ENCODE measurements around the gene FANCC. TPM values are rescaled to one million over a fixed set of nuclear protein-coding genes. Genes with fewer than 3 reads are reported as not detected.

Gene FANCC
- total and polyA plus RNA-seq, 2 donors = 4.1 to 4.8 TPM

- Histone ChIP-seq H3K27ac (ENCODE audit: low read depth in 1 of 2, low read length in 1 of 2) (peak overlapping the region; percentile 71 to 87), H3K4me3 (ENCODE audit: low read length in 2 of 2) (peak overlapping the region; percentile 95 to 97), H3K9me3 (ENCODE audit: control insufficient read depth in 2 of 2, insufficient read depth in 1 of 2, low read length in 1 of 2) (peaks cover 0 to 1% of the 10 kb centered on the region in 2 donors), H3K4me1 (ENCODE audit: control insufficient read depth in 2 of 2, insufficient read depth in 2 of 2, low read length in 2 of 2) (peaks cover 2 to 8% of the 10 kb centered on the region in 2 donors), H3K27me3 (ENCODE audit: control insufficient read depth in 2 of 2, insufficient read depth in 1 of 2, low read length in 1 of 2) (peaks cover 0 to 5% of the 10 kb centered on the region in 2 donors), H3K36me3 (ENCODE audit: control insufficient read depth in 2 of 2, insufficient read depth in 2 of 2, low read length in 1 of 2) (no peaks in the 10 kb centered on the region)
- peak in 1 of 9 donors; percentile 13 for DNase-seq (ENCODE audit: low read depth in 6 of 9, low spot score in 9 of 9)
- WGBS = 1% methylated on average over 22 of the region's 22 CpGs
Observed at GRCh38 chr9:95316794-95317118, 753 bp downstream of the FANCC start.

- peak overlapping the region in 1 of 2 donors; percentile 71 for H3K27ac ChIP-seq (ENCODE audit: low read depth in 1 of 2, low read length in 1 of 2)
Observed at GRCh38 chr9:95316274-95316673, 1.2 kb downstream of the FANCC start.

GRCh38 chr9:95315108-95315746 is 2.3 kb downstream of the FANCC start:
- Histone ChIP-seq H3K36me3 (ENCODE audit: control insufficient read depth in 2 of 2, insufficient read depth in 2 of 2, low read length in 1 of 2) (no peaks in the 10 kb centered on the region), H3K9me3 (ENCODE audit: control insufficient read depth in 2 of 2, insufficient read depth in 1 of 2, low read length in 1 of 2) (peaks cover 0 to 1% of the 10 kb centered on the region in 2 donors), H3K27me3 (ENCODE audit: control insufficient read depth in 2 of 2, insufficient read depth in 1 of 2, low read length in 1 of 2) (peaks cover 0 to 5% of the 10 kb centered on the region in 2 donors), H3K4me1 (ENCODE audit: control insufficient read depth in 2 of 2, insufficient read depth in 2 of 2, low read length in 2 of 2) (peaks cover 2 to 8% of the 10 kb centered on the region in 2 donors), H3K4me3 (ENCODE audit: low read length in 2 of 2) (no peak overlapping the region), H3K27ac (ENCODE audit: low read depth in 1 of 2, low read length in 1 of 2) (no peak overlapping the region)
- DNase-seq (ENCODE audit: low read depth in 6 of 9, low spot score in 9 of 9) = no peak
- 98% methylated on average over 12 of the region's 12 CpGs for WGBS

More at GRCh38 chr9:95316274-95316673, 1.2 kb downstream of the FANCC start:
- peaks cover 0 to 1% of the 10 kb centered on the region in 2 donors for H3K9me3 ChIP-seq (ENCODE audit: control insufficient read depth in 2 of 2, insufficient read depth in 1 of 2, low read length in 1 of 2)
- H3K36me3 ChIP-seq (ENCODE audit: control insufficient read depth in 2 of 2, insufficient read depth in 2 of 2, low read length in 1 of 2) = no peaks in the 10 kb centered on the region
- peaks cover 0 to 5% of the 10 kb centered on the region in 2 donors for H3K27me3 ChIP-seq (ENCODE audit: control insufficient read depth in 2 of 2, insufficient read depth in 1 of 2, low read length in 1 of 2)
- H3K4me1 ChIP-seq (ENCODE audit: control insufficient read depth in 2 of 2, insufficient read depth in 2 of 2, low read length in 2 of 2) = peaks cover 2 to 8% of the 10 kb centered on the region in 2 donors
- peak overlapping the region; percentile 95 to 97 for H3K4me3 ChIP-seq (ENCODE audit: low read length in 2 of 2)
- WGBS = 48% methylated on average over 3 of the region's 3 CpGs
- peak in 1 of 9 donors; percentile 6 for DNase-seq (ENCODE audit: low read depth in 6 of 9, low spot score in 9 of 9)

- no peaks in the 10 kb centered on the region for H3K36me3 ChIP-seq (ENCODE audit: control insufficient read depth in 2 of 2, insufficient read depth in 2 of 2, low read length in 1 of 2)
- H3K4me1 ChIP-seq (ENCODE audit: control insufficient read depth in 2 of 2, insufficient read depth in 2 of 2, low read length in 2 of 2) = peaks cover 2 to 8% of the 10 kb centered on the region in 2 donors
- 51% methylated on average over 29 of the region's 29 CpGs for WGBS
- H3K27ac ChIP-seq (ENCODE audit: low read depth in 1 of 2, low read length in 1 of 2) = no peak overlapping the region
- peaks cover 0 to 5% of the 10 kb centered on the region in 2 donors for H3K27me3 ChIP-seq (ENCODE audit: control insufficient read depth in 2 of 2, insufficient read depth in 1 of 2, low read length in 1 of 2)
- peak in 3 of 9 donors; percentile 16 to 43 (median 23) for DNase-seq (ENCODE audit: low read depth in 6 of 9, low spot score in 9 of 9)
- peaks cover 0 to 1% of the 10 kb centered on the region in 2 donors for H3K9me3 ChIP-seq (ENCODE audit: control insufficient read depth in 2 of 2, insufficient read depth in 1 of 2, low read length in 1 of 2)
- H3K4me3 ChIP-seq (ENCODE audit: low read length in 2 of 2) = peak overlapping the region; percentile 26 to 39
Observed at GRCh38 chr9:95313010-95313498, 4.5 kb downstream of the FANCC start.

- Histone ChIP-seq H3K9me3 (ENCODE audit: control insufficient read depth in 2 of 2, insufficient read depth in 1 of 2, low read length in 1 of 2) (no peaks in the 10 kb centered on the region), H3K27ac (ENCODE audit: low read depth in 1 of 2, low read length in 1 of 2) (no peak overlapping the region), H3K36me3 (ENCODE audit: control insufficient read depth in 2 of 2, insufficient read depth in 2 of 2, low read length in 1 of 2) (no peaks in the 10 kb centered on the region), H3K4me3 (ENCODE audit: low read length in 2 of 2) (no peak overlapping the region), H3K27me3 (ENCODE audit: control insufficient read depth in 2 of 2, insufficient read depth in 1 of 2, low read length in 1 of 2) (peaks cover 0 to 5% of the 10 kb centered on the region in 2 donors), H3K4me1 (ENCODE audit: control insufficient read depth in 2 of 2, insufficient read depth in 2 of 2, low read length in 2 of 2) (peaks cover 2 to 8% of the 10 kb centered on the region in 2 donors)
- WGBS = 46% methylated on average over 3 of the region's 3 CpGs
- DNase-seq (ENCODE audit: low read depth in 6 of 9, low spot score in 9 of 9) = no peak
Observed at GRCh38 chr9:95311961-95312360, 5.5 kb downstream of the FANCC start.

GRCh38 chr9:95307538-95307937 is 10.0 kb downstream of the FANCC start:
- Histone ChIP-seq H3K27me3 (ENCODE audit: control insufficient read depth in 2 of 2, insufficient read depth in 1 of 2, low read length in 1 of 2) (no peaks in the 10 kb centered on the region), H3K4me1 (ENCODE audit: control insufficient read depth in 2 of 2, insufficient read depth in 2 of 2, low read length in 2 of 2) (peaks cover 3 to 8% of the 10 kb centered on the region in 2 donors), H3K27ac (ENCODE audit: low read depth in 1 of 2, low read length in 1 of 2) (no peak overlapping the region), H3K9me3 (ENCODE audit: control insufficient read depth in 2 of 2, insufficient read depth in 1 of 2, low read length in 1 of 2) (no peaks in the 10 kb centered on the region), H3K4me3 (ENCODE audit: low read length in 2 of 2) (no peak overlapping the region), H3K36me3 (ENCODE audit: control insufficient read depth in 2 of 2, insufficient read depth in 2 of 2, low read length in 1 of 2) (no peaks in the 10 kb centered on the region)
- DNase-seq (ENCODE audit: low read depth in 6 of 9, low spot score in 9 of 9) = no peak

GRCh38 chr9:95306819-95307218 is 10.7 kb downstream of the FANCC start:
- Histone ChIP-seq H3K36me3 (ENCODE audit: control insufficient read depth in 2 of 2, insufficient read depth in 2 of 2, low read length in 1 of 2) (no peaks in the 10 kb centered on the region), H3K4me3 (ENCODE audit: low read length in 2 of 2) (no peak overlapping the region), H3K27me3 (ENCODE audit: control insufficient read depth in 2 of 2, insufficient read depth in 1 of 2, low read length in 1 of 2) (no peaks in the 10 kb centered on the region), H3K27ac (ENCODE audit: low read depth in 1 of 2, low read length in 1 of 2) (no peak overlapping the region), H3K9me3 (ENCODE audit: control insufficient read depth in 2 of 2, insufficient read depth in 1 of 2, low read length in 1 of 2) (no peaks in the 10 kb centered on the region), H3K4me1 (ENCODE audit: control insufficient read depth in 2 of 2, insufficient read depth in 2 of 2, low read length in 2 of 2) (peaks cover 3 to 8% of the 10 kb centered on the region in 2 donors)
- 95% methylated on average over 6 of the region's 6 CpGs for WGBS
- no peak for DNase-seq (ENCODE audit: low read depth in 6 of 9, low spot score in 9 of 9)

- H3K27ac ChIP-seq (ENCODE audit: low read depth in 1 of 2, low read length in 1 of 2) = no peak overlapping the region
- no peaks in the 10 kb centered on the region for H3K27me3 ChIP-seq (ENCODE audit: control insufficient read depth in 2 of 2, insufficient read depth in 1 of 2, low read length in 1 of 2)
- WGBS = over 99% methylated on average over 3 of the region's 3 CpGs
- H3K4me1 ChIP-seq (ENCODE audit: control insufficient read depth in 2 of 2, insufficient read depth in 2 of 2, low read length in 2 of 2) = peaks cover 3 to 8% of the 10 kb centered on the region in 2 donors
- no peak for DNase-seq (ENCODE audit: low read depth in 6 of 9, low spot score in 9 of 9)
- H3K4me3 ChIP-seq (ENCODE audit: low read length in 2 of 2) = no peak overlapping the region
- H3K36me3 ChIP-seq (ENCODE audit: control insufficient read depth in 2 of 2, insufficient read depth in 2 of 2, low read length in 1 of 2) = no peaks in the 10 kb centered on the region
- H3K9me3 ChIP-seq (ENCODE audit: control insufficient read depth in 2 of 2, insufficient read depth in 1 of 2, low read length in 1 of 2) = no peaks in the 10 kb centered on the region
Observed at GRCh38 chr9:95305770-95306492, 11.6 kb downstream of the FANCC start.

- Histone ChIP-seq H3K4me3 (ENCODE audit: low read length in 2 of 2) (no peak overlapping the region), H3K27me3 (ENCODE audit: control insufficient read depth in 2 of 2, insufficient read depth in 1 of 2, low read length in 1 of 2) (no peaks in the 10 kb centered on the region), H3K4me1 (ENCODE audit: control insufficient read depth in 2 of 2, insufficient read depth in 2 of 2, low read length in 2 of 2) (peaks cover 3 to 8% of the 10 kb centered on the region in 2 donors), H3K27ac (ENCODE audit: low read depth in 1 of 2, low read length in 1 of 2) (peak overlapping the region in 1 of 2 donors; percentile 27), H3K36me3 (ENCODE audit: control insufficient read depth in 2 of 2, insufficient read depth in 2 of 2, low read length in 1 of 2) (no peaks in the 10 kb centered on the region), H3K9me3 (ENCODE audit: control insufficient read depth in 2 of 2, insufficient read depth in 1 of 2, low read length in 1 of 2) (no peaks in the 10 kb centered on the region)
- 74% methylated on average over 5 of the region's 5 CpGs for WGBS
- peak in 4 of 9 donors; percentile 9 to 63 (median 28) for DNase-seq (ENCODE audit: low read depth in 6 of 9, low spot score in 9 of 9)
Observed at GRCh38 chr9:95302479-95302878, 15.0 kb downstream of the FANCC start.
